GM11168 (cell line): ENCODE results near the gene NFATC2.
"Not testable (repeated sequence)": the region's sequence is repeated elsewhere in the genome, so short reads cannot be mapped to it uniquely, and the experiment has no call there.

ENCODE experiments used
- in situ Hi-C: fragments of 300-500 bp; cut with MboI; formaldehyde crosslinking; loops from one replicate; pipeline ENCODE4 v1.12.0; 2022; ENCODE audit warnings: low sequenced_read_pairs; ENCODE audit not compliant: unreplicated experiment

Gene NFATC2

DNA sequence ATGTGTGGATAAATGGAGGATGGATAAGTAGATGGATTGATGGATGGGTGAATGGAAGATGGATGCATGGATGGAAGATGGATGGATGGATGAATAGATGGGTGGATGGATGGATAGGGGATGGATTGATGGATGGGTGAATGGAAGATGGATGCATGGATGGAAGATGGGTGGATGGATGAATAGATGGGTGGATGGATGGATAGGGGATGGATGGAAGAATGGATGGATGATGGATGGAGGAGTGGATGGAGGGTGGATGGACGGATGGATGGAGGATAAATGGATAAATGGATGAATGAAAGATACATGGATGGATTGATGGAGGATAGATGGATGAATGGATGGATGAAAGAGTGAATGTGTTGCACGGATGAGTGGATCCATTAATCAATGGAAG lies 3.0 kb upstream of the NFATC2 start:
- in situ Hi-C loops: loop anchor here (5.0 kb wide), 1 partner anchor 42 kb away; no protein-coding TSS in a partner anchor

DNA sequence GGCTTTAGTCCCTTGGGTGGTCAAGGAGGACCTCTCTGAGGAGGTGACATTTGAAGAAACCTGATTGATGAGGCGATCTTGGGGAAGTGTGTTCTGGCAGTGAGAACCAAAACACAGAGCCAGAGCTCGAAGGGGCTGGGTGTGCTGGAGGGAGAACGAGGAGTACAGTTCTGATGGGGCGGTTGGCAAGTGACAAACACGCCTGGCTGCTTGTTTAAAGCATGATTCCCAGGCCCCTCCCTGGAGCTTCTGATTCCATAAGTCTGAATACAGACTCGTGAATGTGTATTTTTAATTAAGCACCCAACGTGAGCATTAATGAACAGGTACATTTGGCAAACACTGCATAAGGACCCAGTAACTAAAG lies 886 bp upstream of the NFATC2 start:
- in situ Hi-C loops: no loop called here

DNA sequence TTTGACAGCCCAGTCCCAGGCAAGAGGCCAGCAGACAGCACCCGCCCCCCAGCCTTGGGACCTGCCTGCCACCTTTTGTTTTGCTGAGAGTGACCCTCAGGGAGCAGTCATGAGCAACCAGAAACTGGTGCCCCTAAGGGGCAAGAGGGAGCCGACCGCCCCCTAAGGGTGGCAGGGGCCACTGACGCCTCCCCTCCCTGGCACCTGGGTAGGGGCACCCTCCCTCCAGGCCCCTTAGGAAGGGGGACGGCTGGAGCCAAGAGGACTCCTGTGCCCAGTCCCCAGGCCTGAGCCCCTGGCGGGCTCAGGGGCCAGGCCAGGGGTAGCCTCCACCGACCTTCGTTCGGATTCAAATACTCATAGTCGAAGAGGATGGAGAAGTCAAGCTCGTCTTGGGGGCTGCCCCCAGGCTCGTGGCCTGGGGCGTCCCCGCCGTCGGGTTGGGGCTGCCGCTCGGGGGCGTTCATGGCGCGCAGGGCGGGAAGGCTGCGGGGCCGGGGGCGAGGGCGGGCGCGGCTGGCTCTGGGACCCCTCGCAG lies 417 bp downstream of the NFATC2 start:
- in situ Hi-C loops: no loop called here

DNA sequence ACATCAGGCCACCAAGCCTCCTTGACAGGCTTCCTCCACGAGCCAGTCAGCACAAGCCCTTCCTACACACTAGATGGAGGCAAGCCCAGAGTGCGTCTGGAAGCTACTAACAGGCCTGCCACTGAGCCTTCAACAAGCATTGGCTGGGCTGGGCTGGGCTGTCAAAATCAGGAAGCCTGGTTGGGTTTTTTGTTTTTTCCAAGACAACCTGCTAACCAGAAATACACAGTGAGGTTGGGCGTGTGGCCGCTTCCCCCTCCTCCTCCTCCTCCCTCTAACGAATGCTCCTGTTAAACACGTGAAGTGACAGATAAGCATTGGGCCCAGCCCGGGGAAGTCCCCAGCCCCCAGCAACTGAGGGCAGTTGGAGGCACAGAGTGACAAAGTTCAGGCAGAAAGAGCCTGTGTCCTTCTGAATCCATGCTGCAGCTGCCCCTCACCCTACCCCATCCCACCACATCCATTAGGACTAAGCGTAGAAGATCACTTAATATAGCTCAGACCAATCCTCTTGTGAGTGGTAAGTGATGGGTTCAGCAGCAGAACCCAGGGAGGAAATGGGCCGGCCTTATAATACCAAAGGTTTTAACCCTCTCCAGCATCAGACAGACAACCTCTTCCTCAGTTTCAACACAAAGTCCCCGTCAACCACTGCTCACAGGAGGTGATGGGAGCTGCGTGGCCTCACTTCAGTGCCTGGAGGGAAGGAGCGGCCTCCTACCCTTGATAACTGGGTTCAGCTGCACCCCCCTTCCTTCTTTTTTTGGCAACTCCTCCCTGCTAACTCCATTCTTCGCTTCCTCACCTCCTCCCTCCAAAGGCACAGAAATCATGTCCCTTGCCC lies 1.1 kb downstream of the NFATC2 start:
- in situ Hi-C loops: no loop called here

DNA sequence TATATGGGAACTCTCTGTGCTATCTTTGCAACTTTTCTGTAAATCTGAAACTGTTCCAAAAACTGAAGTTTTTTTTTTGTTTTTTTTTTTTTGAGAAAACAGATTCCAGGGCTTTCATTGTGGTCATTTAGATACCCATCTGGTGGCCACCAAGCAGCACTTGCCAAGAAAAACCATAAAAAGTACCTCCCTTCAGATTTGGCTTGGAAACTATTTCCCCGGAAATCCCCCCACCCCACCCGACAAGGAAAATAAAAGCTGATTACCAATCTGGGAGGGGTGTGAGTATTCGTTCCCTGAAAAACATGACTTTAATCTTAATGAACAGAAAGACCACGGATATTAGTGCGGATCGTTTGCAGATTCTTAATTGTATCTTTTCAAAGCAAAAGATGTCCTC lies 1.9 kb downstream of the NFATC2 start:
- in situ Hi-C loops: no loop called here

DNA sequence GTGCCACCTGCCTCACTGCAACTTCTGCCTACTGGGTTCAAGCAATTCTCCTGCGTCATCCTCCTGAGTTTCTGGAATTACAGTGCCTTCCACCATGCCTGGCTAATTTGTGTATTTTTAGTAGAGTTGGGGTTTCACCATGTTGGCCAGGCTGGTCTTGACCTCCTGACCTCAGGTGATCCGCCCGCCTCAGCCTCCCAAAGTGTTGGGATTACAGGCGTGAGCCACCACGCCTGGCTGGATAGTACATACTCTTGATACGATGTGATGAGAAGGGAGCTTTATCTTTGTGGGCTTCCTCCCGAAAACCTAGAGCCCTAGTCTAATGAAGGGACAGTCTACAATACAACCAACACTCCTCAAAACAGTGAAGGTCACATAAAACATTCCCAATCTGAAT lies 2.4 kb downstream of the NFATC2 start:
- in situ Hi-C loops: not testable (repeated sequence)

DNA sequence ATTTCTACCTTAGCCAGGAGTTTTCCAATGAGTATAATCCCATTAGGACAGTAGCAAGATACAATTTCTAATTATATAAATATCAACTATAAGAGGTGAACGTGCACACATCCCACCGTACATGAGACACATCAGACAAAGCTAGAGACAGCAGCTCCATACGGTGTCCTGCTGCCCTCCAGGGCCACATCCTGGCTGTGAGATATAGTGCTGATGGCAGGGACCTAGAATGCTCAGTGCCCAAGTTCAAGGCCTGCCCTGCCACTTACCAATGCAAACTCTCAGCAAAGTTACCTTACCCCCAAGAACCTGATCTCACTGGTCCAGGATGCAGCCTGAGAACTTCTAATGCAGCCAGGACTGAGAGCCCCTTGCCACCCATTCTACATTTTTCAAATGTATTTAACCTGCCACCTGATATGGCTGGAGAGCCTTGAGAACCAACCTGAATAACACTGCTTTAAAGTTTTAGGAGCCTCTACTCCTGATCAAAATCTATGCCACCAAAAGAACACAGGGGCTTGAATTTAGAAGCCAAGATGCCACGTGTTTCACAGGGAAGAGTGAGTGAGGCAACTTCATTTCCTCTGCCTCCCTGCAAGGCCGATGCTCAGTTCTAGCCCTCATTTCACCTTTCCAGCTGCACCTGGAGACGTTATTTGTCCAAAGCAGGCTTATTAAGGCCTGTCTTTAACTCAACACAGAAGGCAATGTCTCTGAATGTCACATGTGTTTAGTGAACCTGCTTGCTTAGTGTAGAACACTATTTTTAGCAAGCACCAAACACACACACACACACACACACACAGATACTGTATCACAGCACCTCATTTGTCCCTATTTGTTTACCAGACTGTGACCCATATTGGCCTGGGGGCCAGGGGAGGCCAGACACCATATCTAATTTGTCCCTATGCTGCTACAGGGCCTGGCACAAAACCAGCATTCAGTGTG lies 6.1 kb downstream of the NFATC2 start:
- in situ Hi-C loops: no loop called here

DNA sequence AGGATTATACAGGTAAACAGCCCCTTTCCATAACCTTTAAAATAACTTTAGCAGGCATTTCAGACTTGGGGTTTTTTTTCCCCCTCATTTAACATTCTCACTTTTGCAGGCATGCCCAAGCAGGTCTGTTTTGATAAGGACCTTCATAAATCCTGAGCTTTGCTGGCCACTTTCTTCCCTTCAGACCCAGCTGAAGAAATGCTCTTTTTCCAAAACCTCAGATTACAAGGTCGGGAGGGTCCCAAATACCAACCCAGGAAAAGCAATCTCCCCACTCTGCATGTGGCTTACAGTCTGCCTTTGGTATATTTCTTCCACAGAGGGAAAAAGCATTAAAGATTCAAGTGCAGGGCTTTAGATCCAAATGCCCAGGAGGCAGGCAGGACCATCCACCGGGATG lies 6.8 kb downstream of the NFATC2 start:
- in situ Hi-C loops: no loop called here

DNA sequence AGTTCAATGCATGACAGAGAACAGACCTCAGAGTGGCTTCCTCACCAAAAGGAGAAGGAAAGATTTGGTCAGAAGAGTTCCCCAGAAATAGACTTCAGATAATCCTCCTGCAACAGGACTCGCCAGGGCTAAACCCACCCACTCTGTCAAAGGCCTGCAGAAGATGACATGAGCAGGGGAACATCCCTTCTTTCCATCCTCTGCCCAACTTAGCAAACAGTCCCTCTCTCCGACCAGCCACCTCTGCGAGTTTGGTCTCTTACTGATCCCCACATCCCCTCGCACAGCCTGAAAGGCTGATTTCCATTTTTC lies 7.5 kb downstream of the NFATC2 start:
- in situ Hi-C loops: no loop called here

DNA sequence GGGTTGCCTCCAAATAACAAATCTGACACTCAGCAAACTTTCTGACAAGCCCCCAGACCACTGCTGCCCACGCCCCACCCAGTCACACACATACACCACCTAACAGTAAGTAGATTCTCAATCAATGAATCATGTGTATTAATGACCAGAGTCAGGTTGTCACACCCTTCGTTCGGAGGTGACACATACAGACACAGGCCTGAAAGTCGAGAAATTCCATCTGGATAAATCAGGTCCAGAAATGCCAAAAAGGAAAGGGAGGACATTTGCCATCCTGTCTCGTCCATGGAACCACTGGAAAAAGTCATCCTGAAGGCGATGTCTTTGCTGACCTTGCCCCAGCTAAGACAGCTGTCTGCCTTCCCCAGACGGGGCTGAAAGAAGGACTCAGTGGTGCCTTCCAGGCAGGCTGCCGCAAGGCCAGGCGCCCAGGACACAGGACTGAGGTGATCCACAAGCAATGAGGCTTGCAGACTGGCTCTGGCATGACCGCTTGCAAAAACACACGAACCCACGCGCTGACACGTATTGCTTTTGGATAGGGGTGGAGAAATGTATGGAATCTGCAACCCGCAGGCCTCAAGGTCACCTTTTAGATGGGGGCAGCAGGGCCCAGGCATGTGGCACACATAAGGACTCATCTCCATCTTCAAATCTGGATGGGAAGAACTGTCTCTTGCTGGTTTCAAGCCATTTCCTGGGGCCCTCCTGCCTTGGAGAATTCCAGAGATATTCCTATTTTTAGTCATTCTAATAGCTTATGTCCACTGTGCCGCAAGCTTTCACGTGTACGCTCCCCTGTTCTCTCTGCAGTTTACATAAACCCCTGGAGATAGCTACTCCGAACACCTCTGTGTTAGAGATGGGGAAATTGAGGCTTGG lies 9.0 kb downstream of the NFATC2 start:
- in situ Hi-C loops: no loop called here

DNA sequence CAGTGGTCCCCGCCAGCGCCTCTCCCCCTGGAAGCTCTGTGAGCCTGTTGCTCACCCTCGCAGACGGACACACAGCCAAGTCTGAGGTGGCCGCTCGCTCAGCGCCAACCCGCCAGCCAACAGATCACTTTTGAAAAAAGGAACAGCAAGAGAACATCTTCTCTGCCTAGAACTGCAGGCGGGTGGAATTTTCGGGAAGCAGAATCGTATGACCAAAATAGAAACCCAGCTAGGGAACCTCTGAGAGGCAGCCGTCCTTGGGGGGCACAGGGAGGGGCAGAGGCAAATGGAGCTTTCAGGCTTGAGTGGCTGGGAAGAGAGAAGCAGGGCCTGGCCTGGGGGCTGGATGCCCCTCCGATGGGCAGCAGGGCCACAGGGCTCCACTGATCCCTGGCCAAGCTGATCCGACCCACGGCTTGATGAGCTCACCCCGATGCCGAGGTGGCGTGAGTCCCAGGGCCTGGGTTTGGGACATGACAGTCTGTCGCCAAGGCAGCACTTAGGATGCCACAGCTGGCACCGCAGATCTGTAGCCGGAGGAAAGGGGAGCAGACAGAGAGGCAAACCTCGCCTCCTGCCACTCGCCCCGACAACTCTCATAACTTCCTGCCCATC lies 9.8 kb downstream of the NFATC2 start:
- in situ Hi-C loops: no loop called here

DNA sequence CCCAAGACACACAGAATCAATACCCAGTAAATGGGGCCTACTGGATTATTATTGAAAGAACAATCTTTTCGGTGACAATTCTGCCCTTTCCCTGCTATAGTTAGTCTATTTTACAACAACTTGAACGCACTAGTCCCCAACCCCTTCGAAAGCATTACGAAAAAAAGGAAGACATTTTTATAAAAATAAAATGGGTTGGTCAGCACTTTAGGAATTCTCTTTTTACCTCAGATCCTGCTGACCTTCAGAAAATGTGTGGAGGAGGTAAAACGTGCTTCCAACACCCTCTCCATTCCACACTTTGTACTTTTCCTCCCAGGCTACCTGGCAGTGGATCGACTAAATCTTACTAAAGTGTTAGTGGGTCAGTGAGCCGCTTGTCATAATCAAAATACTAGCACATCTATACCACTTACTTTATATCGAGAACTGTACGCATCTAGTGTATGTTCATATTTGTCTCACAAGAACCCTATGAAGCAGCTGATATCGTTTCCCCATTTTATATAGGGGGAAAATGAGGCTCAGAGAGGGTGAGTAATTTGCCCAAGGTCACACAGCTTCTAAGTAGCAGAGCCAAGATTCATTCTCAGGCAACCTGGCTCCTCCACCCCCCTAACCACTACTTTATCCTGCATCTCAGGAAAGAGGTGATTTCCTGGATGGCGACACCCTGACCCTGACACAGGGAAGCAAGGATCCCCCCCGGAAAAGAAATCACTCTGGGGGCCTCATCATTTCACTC lies 10.6 kb downstream of the NFATC2 start:
- in situ Hi-C loops: no loop called here

DNA sequence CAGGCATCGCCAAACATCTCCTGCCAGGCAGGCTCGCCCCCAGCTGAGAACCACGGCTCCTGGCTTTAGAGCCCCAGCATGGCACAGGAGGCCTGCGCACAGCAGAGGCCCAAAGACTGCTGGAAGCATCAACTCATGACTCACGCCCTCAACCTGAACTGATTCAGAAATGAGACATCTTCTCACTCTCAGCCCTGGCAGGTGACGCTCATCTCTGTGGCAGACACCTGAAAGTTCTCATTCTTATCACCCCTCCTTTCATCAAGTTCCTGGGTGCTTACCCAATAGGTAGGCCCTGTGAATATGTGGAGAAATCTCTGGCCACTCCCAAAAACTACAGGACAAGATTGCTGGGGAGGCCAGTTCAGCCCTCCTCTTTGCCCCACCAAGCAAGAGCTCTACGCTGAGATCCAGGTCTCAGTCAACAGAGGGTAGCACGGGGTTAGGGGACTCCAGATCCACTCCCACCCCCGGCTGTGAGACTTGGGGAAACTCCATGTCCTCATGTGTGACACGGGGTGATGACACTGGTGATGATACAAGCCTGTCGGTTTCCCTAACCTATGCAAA lies 11.3 kb downstream of the NFATC2 start:
- in situ Hi-C loops: no loop called here

DNA sequence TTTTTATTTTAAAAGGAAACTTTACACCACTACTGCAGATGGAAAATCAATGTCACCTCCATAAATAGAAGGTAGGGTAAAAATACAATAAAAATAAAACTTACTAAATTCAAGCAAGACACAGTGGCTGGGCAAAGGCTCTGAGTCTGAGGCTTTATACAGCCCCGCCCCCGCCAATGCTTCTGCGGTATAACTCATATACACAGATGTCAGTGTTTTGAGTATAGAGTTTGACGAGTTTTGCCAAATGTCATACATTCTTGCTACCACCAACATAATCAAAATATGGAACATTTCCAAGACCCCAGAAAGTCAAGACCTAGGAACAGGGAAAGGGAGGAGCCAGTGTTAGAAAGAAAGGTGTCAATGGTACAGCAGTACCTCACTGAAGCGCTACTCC lies 12.8 kb downstream of the NFATC2 start:
- in situ Hi-C loops: no loop called here

DNA sequence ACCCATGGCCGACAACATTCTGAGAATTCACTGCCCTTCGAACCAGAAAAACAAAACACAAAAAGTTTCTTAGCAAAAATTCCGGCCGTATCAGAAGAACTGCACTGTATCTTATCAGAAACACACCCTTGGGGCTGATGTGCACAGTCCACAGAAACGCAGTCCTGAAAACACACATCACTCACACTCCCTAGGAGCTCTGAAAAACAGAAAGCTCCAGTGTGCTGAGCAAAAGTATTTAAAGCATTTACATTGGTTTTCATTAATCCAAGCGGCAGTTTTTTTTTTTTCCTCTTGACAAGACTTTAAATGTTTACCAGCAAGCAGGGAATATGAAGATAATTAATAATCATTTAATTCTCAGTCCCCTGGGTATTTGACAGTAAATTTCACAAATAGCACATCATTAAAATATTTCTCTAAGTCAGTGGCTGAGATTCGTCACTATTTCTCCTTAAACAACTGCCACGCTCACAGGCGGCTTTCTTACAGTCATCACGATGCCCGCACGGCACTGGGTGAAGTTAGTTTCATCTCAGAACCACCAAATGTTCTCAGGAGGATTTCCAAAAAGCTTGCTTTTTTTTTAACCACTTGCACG lies 13.3 kb downstream of the NFATC2 start:
- in situ Hi-C loops: no loop called here

DNA sequence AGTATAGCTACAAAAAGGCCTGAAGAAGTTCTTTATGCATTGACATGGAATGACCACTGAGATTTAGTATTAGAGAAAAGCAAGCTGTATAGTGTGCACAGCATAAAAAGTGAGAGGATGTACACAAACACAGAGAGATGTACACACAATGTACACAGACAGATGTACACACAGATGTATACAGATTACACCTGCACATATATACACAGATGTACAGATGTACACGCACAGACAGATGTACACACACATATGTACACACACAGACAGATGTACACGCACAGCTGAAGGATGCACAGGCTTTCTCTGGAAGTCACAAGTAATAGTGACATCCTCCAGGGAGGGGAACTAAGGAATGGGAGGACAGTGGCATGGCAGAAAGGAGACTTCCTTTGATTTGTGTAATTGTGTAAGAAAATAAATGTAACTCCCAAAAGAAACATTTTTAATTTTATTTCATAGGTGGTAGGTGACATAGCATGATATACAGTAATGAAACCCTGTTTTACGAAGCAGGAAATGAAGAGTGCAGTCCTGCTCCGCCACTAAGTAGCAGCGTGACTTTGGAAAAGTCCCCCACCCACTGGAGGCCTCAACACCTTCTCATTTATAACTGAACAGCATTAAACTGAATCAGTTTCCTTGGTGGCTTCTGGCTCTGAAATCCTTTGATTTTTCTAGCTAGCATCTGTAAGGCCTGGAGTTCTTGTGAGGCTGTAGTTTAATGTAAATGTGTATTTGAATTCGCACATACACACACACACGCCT lies 14.1 kb downstream of the NFATC2 start:
- in situ Hi-C loops: no loop called here

DNA sequence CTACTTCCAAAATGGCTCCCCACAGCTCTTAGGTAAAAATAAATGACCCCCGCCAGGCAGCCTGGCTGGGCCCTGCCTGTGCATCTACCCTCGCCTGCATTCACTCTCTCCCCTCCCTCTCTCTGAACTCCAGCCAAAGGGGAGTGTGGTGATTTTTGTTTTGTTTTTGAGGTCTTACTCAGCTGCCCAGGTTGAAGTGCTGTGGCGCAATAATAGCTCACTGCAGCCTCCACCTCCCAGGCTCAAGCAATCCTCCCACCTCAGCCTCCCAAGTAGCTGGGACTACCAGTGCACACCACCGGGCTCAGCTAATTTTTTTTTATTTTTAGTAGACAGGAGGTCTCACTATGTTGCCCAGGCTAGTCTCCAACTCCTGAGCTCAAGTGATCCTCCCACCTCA lies 15.8 kb downstream of the NFATC2 start:
- in situ Hi-C loops: no loop called here

DNA sequence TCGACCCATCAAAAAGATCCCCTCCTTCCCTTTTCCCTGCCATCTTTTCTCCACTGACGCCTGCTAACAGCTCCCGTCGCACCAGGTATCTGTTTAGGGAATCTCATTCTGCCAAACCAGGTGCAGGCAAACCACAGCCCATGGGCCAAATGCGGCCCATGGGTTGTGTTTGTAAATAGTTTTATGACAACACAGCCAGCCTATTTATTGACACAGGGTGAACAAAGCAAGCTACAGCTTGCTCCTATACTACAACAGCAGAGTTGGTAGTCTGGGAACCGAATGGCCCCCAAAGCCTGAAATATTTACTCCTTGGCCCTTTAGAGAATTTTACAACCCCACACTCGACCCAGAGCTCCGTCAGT lies 16.4 kb downstream of the NFATC2 start:
- in situ Hi-C loops: no loop called here
